D721Med (cell line): ENCODE results near the gene CWC27.
"Not testable (repeated sequence)": the region's sequence is repeated elsewhere in the genome, so short reads cannot be mapped to it uniquely, and the experiment has no call there.

ENCODE experiments used
- DNase-seq: peaks from one replicate; pipeline ENCODE4 v3.0.0; 2011; ENCODE audit warnings: low spot score; ENCODE audit not compliant: insufficient read length
- FAIRE-seq: peaks from 2 replicates; lab custom pipeline; 2011; peaks lifted over from hg19 to GRCh38; lab: Jason Lieb, UNC
- TF ChIP-seq, protein P1 (sequence below): IDR thresholded peaks from 2 replicates; pipeline ENCODE4 v1.5.1; 2012; ENCODE audit warnings: mild to moderate bottlenecking, control low read depth; ENCODE audit not compliant: insufficient read depth; ENCODE audit errors: missing control alignments

The CWC27 gene

DNA sequence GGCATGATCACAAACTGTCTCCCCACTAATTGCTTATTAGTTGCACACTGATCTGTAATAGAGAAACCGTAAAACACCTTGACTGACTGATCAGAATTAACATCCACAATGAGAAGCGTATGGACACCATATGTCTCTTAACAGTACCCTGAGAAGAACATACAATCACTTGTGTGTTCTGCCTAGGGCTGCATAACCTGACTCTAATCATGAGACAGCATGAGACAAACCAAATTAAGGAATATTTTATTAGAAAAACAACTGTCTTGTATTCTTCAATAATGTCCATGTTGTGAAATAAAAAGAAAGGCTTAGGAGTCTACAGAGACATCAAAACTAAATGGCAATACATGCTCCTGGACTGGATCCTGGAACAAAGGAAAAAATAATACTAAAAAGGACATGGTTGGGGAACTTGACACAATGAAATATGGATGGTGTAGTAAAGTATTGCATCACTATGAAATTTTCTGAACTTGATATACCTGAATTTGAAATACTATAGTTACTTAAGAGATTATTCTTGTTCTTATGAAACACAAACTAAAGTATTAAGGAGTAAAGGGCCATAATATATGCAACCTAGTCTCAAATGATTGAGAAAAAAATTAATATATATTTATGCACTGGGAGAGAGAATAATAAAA lies 162.1 kb downstream of the CWC27 start:
- TF ChIP-seq, protein P1, sequence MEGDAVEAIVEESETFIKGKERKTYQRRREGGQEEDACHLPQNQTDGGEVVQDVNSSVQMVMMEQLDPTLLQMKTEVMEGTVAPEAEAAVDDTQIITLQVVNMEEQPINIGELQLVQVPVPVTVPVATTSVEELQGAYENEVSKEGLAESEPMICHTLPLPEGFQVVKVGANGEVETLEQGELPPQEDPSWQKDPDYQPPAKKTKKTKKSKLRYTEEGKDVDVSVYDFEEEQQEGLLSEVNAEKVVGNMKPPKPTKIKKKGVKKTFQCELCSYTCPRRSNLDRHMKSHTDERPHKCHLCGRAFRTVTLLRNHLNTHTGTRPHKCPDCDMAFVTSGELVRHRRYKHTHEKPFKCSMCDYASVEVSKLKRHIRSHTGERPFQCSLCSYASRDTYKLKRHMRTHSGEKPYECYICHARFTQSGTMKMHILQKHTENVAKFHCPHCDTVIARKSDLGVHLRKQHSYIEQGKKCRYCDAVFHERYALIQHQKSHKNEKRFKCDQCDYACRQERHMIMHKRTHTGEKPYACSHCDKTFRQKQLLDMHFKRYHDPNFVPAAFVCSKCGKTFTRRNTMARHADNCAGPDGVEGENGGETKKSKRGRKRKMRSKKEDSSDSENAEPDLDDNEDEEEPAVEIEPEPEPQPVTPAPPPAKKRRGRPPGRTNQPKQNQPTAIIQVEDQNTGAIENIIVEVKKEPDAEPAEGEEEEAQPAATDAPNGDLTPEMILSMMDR: no peak
- no peak for FAIRE-seq
- DNase-seq: no peak

DNA sequence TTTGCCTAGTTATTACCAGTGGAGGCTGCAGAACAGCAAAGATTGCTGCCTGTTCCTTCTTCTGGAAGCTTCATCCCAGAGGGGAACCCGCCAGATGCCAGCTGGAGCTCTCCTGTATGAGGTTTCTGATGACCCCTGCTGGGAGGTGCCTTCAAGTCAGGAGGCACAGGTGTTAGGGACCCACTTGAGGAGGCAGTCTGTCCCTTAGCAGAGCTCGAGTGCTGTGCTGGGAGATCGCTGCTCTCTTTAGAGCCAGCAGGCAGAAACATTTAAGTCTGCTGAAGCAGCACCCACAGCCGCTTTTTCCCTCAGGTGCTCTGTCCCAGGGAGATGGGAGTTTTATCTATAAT lies 170.7 kb downstream of the CWC27 start:
- not testable (repeated sequence) for FAIRE-seq, DNase-seq

DNA sequence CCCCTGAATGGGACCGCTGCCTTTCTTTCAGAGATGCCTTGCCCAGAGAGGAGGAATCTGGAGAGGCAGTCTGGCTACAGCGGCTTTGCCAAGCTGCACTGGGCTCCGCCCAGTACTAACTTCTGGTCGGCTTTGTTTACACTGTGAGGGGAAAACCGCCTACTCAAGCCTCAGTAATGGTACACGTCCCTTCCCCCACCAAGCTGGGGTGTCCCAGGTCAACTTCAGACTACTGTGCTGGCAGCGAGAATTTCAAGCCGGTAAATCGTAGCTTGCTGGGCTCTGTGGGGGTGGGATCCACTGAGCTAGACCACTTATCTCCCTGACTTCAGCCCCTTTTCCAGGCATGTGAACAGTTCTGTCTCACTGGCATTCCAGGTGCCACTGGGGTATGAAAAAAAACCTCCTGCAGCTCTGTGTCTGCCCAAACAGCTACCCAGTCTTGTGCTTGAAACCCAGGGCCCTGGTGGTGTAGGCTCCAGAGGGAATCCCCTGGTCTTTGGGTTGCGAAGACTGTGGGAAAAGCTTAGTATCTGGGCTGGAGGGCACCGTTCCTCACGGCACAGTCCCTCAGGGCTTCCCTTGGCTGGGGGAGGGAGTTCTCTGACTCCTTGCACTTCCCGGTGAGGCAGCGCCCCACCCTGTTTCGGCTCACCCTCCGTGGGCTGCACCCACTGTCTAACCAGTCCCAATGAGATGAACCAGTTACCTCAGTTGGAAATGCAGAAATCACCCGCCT lies 171.2 kb downstream of the CWC27 start:
- FAIRE-seq (no peak), DNase-seq (no peak)
- TF ChIP-seq, protein P1: no peak

DNA sequence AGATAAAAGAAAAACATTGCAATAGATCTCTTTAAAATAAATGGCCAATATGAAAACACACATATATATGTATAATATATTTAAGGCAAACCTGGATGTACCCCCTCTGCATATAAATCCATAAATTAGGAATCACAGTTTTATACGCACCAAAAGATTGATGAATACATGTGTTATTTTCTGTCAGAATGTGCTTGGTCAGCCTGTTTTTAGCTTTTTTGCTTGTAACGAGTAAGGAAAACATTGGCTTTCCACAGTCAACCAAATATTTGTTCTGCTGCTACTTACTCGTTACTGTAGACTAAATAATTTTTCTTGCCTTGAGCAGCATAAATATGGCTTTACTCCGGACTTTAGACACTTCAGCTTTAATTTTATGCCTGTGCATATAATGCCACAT lies 173.7 kb downstream of the CWC27 start:
- TF ChIP-seq, protein P1: no peak
- no peak for DNase-seq
- FAIRE-seq: no peak

DNA sequence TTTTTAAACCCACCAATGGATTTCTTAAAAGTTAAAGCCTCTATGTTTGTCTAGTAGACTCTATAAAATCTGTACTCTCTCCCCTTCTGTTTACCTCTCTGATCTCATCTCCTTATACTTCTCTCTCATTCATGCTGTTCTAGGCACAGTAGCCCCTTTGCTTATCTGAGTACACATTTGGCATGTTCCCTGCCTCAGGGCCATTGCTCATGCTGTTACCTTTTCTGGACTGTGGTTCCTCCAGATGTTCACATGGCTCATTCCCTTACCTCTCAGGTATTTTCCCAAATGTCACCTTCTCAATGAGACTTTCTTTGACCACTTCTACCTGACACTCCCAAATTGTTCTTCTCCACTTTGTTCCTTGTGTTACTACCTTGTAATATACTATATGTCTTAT lies 176.1 kb downstream of the CWC27 start:
- FAIRE-seq: no peak
- DNase-seq: no peak
- TF ChIP-seq, protein P1: no peak

DNA sequence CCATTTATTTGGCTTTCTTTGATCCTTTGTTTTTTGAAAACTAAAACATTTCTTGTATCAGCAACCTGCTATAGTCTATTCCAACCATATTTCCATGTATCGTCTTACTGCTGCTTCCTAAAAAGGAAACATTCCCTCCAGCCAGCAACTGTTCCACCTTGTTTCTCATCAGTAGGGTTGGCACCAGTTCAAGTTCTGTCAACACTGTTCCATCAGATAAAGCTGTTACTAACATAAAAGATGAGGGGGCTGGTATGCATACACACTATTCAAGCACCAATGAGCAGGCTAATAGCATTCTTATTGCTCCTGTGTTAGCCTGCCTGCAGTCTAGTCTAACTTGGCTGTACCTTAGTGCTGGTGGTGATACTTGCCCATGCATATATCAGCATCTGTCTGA lies 178.3 kb downstream of the CWC27 start:
- DNase-seq (no peak), FAIRE-seq (no peak)
- TF ChIP-seq, protein P1: no peak

DNA sequence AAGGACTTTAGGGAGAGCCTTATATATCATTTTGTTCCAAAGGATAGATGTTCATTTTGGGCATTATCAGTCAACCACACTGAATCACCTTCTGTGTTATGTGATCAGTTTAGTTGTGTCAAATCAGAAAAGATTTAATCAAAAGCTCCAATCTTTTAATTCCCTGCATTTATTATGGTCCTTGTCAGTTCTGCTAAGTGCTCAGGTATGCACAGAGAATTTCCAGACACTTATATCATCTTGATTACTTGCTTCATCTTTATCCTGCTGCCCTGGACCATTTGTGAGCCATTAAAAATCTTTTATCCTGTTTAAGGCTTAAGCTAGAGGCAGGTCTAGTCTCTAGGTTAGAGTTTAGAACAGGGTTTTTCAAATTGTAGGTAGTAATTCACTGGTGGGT lies 179.1 kb downstream of the CWC27 start:
- FAIRE-seq (no peak), DNase-seq (no peak)
- TF ChIP-seq, protein P1: no peak

DNA sequence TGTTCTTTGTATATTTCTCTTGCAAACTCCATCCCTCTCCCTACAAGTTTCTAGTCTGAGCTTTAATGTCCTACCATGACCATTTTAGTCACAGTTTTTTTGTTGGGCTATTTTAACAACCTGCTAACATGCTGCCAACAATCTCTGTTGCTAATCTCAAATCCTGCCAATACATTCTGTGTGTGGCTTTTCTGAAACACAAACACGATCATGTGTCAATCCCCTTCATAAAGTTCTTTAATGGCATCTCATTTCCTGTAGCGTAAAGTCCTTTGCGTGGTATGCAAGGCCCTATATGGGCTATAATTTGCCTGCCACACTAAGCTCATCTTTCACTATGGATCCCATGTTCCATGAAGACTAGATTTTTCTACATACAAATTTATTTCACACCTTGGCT lies 180.6 kb downstream of the CWC27 start:
- TF ChIP-seq, protein P1: no peak
- FAIRE-seq (no peak), DNase-seq (no peak)
